GM18499 (cell line): ENCODE results near the gene ZNF441.
"Not testable (repeated sequence)": the region's sequence is repeated elsewhere in the genome, so short reads cannot be mapped to it uniquely, and the experiment has no call there.

Experiments used
- ATAC-seq: cut with Tn5 transposase; IDR thresholded peaks from one replicate; pipeline ENCODE4 v1.9.1; 2021; ENCODE audit warnings: moderate number of reproducible peaks; ENCODE audit not compliant: insufficient read depth, unreplicated experiment

Gene ZNF441

GRCh38 chr19:11766597-11767591, at the start of gene ZNF441:
TSS of gene ZNF441 (plus strand) at chr19:11767000. CDS start at chr19:11767194, 194 bp downstream.
- no peak for ATAC-seq

GRCh38 chr19:11721681-11722080, 45.1 kb upstream of the ZNF441 start:
- ATAC-seq: no peak

- ATAC-seq: no peak
Measured at GRCh38 chr19:11722414-11722813, 44.4 kb upstream of the ZNF441 start.

GRCh38 chr19:11729586-11729985, 37.2 kb upstream of the ZNF441 start:
- ATAC-seq: no peak

GRCh38 chr19:11735375-11735774, 31.4 kb upstream of the ZNF441 start:
- no peak for ATAC-seq

DNA sequence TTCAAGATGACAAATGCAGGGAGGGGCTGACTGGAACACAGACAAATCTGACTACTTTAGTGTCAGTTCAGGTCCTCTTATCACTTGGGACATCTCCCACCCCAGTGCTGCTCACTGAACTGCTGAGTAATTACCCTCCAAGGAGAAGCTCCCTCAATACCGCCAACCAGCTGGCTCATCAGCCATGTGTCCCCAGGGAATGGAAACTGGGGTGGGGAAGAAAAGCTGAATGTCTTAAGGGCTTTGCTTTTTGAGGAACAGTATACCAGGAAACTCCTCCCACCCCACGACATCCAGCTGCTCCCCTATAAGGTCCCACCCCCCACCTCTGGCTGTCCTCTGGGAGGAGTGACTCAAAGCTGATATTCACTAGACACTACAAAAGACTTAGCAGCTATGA, 30.1 kb upstream of the ZNF441 start:
- ATAC-seq: no peak

DNA sequence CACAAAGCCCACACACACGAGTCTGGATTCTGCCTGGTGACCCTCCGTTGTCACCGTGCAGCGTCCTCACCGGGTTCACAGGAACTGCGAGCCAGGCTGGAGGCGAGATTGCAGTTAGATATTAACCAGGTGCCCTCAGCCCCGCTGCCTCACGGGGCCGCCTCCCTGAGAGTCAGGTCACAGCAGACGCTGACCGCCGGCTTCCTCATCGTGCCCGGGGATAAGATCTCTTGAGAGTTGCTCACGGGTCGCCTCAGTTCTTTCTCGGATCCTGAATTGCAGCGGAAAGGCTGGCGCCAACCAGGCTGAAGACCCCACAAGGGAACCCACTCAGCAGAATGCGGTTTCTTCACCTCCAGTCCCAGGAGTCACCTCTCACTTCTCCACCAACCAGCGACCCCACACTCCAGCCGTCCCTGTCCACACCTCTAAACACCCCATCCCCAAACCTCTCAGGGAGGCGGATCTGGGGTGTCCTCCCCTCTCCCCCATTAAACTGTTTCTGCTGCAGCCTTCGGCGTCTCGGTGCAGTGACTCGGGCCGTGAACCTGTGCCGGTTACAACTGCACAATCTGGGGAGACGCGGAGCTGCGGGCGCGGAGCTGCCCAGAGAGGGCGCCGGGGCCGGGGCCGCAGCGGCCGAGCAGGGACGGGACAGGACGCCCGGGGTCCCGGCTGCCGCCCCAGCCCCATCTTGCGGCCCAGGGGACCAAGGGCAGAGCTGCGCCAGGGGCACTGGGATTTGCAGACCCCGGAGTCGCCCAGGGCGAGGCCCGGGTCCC, 28.6 kb upstream of the ZNF441 start:
- no peak for ATAC-seq

DNA sequence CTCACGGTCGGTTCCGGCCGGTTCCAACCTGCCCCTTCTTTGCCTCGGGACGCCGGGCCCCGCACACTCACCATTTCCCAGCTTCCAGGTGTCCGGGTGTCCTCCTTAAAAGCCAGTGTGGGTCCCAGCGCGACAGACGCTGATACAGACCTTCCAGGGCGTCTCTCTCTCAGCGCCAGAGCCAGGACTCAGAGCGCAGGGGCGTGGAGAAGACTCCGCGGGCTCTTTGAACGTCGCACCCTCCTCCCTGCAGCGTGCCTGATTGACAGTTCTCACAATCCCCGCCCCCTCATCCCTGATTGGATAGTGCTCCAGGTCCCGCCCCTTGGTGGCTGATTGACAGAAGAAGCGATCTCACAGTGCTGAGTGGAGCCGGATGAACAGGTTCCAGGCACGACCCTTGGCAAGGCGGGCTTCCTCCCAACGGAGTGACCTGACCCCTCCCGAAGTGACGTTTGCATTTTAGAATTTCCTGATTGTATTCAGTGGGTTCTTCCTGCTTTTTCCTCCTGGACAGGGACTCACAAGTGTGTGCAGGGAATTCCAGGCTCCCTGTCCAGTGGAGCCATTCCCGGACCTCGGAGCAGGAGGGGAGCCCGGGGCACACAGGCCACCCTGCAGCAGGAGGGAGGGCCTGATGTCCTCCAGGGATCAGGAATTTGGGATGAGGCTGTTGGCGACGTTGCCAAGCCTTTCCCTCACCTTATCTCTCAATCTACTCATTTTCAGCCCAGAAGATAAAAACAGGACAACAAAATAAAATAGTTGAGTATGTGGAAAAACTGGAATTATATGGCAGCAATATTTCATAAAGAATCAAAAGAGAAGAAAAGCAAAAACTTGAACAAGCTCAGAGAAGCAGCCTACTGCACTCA, 27.8 kb upstream of the ZNF441 start, which contains the start of gene ZNF823:
Gene ZNF823, minus strand, starts transcription at position 201 of the 875 bp plus-strand sequence. Its CDS starts 127 bp downstream, at position 74.
- ATAC-seq: peak; percentile 73

DNA sequence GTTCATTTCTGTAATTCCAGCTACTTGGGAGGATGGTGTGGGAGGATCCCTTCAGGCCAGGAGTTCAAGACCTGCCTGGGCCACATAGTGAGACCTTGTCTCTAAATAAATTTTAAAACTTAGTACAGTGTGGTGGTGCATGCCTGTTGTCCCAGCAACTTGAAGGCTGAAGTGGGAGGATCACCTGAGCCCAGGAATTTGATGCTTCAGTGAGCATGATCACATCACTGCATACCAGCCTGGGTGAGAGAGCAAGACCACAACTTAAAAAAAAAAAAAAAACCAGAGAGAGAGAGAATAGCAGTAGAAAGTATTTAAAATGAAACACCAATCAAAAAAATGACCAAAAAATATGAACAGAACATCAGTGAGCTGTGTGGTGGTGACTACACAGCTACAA, 20.9 kb upstream of the ZNF441 start:
- ATAC-seq: no peak

DNA sequence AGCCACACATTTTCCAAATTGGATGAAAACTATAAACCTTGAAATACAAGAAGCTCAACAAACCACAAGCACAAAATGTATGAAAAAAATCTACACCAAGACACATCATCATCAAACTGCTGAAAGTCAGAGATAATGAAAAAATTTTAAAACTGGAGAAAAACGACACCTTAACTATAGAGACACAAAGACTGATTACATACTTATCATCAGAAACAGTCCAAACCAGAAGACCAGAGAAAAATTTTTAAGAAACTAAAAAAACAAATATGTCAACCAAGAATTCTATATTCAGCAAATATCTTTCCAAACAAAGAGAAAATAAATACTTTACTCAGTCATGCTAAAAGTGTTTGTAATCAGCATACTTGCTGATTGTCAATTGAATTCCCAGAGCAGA, 19.5 kb upstream of the ZNF441 start:
- no peak for ATAC-seq

DNA sequence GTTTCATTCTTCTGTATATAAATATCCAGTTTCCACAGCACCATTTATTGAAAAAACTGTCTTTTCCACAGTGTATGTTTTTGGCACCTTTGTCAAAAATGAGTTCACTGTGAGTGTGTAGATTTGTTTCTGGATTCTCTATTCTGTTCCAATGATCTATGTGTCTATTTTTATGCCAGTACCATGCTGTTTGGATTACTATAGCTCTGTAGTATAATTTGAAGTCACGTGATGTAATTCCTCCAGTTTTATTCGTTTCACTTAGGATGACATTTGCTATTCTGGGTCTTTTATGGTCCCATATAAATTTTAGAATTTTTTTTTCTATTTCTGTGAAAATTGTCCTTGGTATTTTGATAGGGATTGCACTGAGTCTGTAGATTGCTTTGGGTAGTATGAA, 17.0 kb upstream of the ZNF441 start:
- ATAC-seq: no peak

GRCh38 chr19:11752244-11752736, 14.5 kb upstream of the ZNF441 start:
- ATAC-seq: no peak

DNA sequence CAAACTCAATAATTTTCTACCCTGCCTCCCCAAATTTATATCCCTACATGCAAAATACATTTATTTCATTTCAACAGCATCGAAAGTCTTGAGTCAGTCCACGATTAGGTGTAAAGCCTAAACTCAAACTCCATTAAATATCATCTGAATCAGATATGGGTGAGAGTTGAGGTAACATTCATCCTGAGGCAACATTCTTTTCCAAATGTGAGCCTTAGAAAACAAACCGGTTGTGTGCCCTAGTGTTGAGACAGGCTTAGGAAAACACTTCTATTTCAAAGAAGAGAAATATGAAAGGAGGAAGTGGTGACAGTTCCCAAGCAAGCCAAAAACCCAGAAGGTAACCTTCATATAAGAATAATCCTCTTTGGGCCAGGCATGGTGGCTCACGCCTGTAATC, 12.1 kb upstream of the ZNF441 start:
- no peak for ATAC-seq

GRCh38 chr19:11756965-11757364, 9.8 kb upstream of the ZNF441 start:
- ATAC-seq: no peak

GRCh38 chr19:11759805-11760204, 7.0 kb upstream of the ZNF441 start:
- ATAC-seq: no peak

DNA sequence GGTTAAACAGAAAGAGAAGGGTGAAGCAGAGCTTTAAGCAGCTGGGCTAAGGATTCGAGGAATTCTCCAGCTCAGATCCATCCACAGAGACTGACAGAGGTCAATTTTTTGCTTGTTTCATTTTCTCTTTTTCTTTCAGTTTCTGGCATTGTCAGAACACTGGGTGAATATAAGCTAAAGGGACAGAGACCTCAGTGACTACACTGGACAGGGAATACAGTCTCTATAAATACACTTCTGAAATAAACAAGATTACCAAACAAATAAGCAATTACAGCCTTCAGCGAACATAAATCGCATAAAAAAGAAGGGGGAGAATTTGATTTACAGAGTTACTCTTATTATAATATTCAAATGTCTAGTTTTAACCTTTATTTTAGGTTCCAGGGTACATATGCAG, 3.7 kb upstream of the ZNF441 start:
- ATAC-seq: no peak

DNA sequence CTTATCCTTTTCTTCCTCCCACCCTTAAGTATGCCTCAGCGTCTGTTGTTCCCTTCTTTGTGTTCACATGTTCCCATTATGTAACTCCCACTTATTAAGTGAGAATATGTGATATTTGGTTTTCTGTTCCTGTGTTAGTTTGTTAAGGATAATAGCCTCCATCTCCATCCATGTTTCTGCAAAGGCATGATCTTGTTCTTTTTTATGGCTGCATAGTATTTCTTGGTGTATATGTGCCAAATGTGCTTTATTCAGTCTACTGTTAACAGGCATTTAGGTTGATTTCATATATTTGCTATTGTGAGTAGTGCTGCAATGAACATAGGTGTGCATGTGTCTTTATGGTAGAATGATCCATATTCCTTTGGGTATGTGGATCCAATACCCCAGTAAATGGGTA, 3.2 kb upstream of the ZNF441 start:
- ATAC-seq: no peak

GRCh38 chr19:11767633-11768133, 883 bp downstream of the ZNF441 start:
- no peak for ATAC-seq

DNA sequence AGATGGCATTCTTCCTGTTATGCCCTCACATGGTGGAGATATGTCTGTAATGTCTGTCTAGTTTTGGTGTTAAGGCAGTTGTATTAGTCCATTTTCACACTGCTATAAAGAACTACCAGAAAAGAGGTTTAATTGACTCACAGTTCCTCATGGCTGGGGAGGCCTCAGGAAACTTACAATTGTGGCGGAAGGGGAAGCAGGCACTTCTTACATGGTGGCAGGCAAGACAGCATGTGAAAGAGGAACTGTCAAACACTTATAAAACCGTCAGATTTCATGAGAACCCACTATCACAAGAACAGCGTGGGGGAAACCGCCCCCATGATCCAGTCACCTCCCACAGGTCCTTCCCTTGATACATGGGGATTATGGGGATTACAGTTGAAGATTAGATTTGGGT, 3.2 kb downstream of the ZNF441 start:
- no peak for ATAC-seq

- not testable (repeated sequence) for ATAC-seq
Measured at GRCh38 chr19:11771520-11771919, 4.7 kb downstream of the ZNF441 start.
